HG03378 (cell line): ENCODE results near the gene STK40.
A peak's percentile ranks its signal among the peaks of the same experiment; 100 is the strongest.

Experiments used
- ATAC-seq: cut with Tn5 transposase; IDR thresholded peaks from one replicate; pipeline ENCODE4 v1.9.1; 2021; ENCODE audit warnings: mild to moderate bottlenecking, moderate library complexity; ENCODE audit not compliant: unreplicated experiment

Gene STK40

DNA sequence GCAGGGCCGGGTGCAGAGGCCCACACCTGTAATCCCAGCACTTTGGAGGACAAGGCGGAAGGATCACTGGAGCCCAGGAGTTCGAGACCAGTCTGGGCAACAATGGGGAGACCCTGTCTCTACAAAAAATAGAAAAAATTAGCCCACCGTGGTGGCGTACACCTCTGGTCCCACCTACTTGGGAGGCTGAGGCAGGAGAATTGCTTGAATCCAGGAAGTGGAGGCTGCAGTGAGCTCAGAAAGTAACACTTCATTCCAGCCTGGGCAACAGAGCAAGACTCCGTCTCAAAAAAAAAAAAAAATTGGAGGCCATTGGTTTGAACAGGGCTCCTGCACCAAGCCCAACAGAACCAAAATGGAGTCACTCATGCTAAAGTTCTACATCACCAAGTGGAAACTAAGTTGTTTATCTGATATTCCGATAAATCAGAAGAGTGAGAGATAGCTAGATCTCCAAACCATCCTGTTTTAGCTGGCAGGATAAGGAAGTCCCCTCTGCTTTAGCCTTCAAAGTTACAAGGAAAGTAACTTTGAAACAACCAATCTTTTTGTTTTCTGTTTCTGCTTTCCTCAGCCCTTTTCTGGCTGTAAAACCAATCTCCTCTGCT, 12.8 kb upstream of the STK40 start:
- no peak for ATAC-seq

GRCh38 chr1:36397378-36398230, 11.9 kb upstream of the STK40 start, which contains the start of gene LSM10:
TSS of gene LSM10 (minus strand) at chr1:36397908. CDS start at chr1:36394129, 3,779 bp downstream.
- ATAC-seq = peak; percentile 67

GRCh38 chr1:36397083-36397377, 11.3 kb upstream of the STK40 start:
- ATAC-seq = peak; percentile 24

- no peak for ATAC-seq
Observed at GRCh38 chr1:36396359-36396758, 10.6 kb upstream of the STK40 start.

DNA sequence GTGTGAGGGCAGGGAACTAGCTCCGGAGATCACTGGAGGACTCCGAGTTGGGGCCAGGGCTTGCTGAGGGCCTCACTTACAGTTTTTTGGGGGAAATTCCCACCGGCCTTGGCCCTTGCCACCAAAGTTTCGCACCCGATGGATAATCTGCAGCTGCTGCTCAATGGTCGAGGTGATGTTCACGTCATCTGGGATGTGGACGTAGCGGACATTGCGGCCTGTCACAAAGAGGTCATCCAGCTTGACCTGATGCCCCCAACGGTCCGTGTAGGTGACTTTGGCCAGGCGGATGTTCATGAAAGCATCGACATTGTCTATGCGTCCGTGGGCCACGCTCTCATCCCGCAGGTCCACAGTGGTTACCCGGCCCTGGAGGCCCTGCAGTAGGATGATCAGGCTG, 8.0 kb upstream of the STK40 start:
- no peak for ATAC-seq

GRCh38 chr1:36392836-36393235, 7.1 kb upstream of the STK40 start:
- ATAC-seq = no peak

DNA sequence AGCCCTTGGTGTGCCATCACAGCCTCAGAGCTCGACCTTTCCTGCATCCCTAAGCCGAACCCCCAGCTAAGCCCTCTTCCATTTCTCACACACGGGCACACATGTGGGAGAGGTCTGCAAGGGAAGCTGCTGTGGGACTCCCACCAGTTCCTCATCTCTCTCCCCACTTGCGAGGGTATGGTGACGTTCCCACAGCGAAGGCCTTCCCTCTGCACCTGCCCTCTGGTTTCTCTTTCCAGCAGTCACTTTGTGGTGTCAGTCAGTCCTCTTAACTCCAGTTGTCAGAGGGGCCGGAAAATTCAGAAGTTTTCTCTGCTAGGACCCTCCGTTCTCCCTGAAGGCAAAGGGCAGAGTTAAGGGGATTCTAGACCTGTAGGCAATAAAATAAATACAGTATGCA, 5.5 kb upstream of the STK40 start:
- ATAC-seq = no peak

GRCh38 chr1:36390411-36390810, 4.7 kb upstream of the STK40 start:
- no peak for ATAC-seq

DNA sequence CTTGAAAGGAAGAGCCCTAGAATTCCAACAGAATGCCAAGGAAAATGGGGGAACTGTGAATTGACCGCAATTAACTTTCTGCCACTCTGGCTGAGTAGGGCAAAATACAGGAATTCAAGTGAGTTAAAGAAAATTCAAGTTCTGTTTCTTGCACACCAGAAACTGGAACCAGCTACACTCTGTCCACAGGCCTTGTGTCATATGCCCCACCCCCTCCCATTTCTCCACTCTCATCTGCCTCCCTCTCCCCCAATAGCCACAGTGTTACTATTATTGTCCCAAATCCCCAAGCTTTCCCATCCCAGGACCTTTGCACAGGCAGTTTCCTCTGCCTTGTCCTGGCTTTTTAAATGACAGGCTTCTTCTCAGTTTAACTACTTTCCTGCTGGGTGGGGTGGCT, 4.3 kb upstream of the STK40 start:
- ATAC-seq = no peak

GRCh38 chr1:36389261-36389660, 3.5 kb upstream of the STK40 start:
- ATAC-seq = no peak

DNA sequence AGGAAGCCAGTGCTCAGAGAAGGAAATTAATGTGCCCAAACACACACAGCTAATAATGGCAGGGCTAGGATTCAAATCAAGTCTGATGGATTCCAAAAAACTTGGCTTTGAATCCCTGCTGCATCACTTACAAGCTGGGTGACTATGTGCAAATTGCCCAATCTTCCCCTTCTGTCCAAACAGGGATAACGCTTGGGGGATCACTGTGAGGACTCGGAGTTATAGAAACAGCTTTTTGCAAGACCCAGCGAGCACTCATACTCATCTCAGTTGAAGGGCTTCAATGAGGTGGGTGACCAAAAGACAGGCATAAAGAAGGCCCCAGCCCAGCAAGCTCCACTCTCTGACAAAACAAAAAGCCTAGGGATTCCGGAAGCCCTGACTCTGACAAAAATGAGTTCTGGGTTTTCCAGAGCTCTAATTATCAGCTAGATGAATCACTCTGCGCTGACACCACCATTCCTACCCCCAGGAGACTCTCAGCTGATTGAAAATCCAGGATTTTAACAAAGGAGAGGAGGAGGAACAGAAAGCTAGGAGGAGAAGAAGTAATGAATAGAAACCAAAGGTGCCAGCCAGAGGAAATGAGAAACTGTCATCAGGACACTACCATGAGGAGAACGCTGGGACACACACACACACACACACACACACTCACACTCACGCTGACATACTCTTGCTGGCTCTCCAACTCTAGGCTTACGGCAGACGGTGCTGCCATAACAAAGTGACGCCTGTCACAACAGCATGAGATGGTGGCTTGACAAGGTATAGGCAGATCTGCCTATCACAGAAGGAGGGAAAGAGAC, 1.6 kb upstream of the STK40 start:
- no peak for ATAC-seq

DNA sequence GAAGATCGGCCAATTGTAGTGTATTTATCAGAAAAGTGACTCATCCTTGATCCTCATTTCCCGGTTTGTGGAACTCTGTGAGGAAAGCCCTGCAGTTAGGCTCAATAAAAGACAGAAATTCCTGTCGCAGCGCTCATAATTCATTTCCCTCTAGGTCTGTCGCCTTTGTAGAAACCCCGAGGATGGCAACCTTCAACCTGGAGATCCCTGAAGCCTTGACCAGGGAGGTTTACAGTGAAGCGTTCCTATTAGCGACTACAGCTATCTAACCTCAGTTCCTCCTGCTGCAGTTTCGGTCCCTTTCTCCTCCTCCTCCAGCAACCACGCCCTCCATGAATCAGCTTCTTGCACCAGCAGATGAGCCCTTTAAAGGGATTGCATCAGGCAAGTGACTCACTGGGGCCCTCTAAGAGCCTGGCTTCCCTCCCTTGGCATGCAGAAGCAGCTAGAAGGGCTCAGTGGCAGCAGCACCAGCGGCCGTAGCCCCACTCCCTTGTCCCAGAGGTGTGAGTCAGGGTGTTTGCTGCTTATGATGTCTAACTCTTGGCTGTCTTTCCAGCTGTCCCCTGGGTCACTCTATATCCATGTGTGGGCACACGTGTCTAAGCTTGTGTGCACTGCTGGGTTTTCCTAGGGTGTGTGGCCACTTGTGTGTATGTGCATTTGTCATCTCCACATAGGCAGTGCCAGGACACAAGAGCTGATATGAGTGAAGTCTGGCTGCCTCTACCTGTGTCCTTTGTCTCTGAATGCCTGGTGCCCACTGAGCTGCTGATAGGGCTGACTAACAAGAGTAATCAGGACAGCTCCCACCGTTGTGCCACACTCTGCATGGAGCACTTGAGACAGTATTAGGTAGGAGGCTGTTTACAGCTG, 779 bp upstream of the STK40 start:
- ATAC-seq = peak; percentile 43

GRCh38 chr1:36384542-36385409, 948 bp downstream of the STK40 start:
- ATAC-seq = no peak

DNA sequence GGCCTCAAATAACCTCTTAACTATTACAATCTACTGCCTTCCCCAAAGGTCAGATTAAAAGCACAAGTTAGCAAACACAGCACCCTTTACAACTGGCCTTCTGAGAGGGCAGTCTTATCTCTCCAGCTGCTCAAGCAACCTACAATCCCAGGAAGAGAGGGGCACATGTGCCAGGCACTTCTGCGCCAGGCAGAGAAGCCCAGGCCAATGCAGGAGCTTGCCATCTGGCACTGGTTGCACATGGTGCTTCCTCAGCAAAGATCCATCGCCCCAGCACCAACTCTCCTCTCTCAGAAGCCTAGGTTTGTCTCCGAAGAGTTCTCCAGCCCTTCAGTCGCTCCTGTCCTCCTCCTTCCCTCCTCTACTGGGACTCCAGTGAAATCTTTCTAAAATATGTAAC, 2.5 kb downstream of the STK40 start:
- no peak for ATAC-seq

- ATAC-seq = no peak
Observed at GRCh38 chr1:36382669-36383068, 3.1 kb downstream of the STK40 start.

GRCh38 chr1:36382231-36382630, 3.5 kb downstream of the STK40 start:
- no peak for ATAC-seq

DNA sequence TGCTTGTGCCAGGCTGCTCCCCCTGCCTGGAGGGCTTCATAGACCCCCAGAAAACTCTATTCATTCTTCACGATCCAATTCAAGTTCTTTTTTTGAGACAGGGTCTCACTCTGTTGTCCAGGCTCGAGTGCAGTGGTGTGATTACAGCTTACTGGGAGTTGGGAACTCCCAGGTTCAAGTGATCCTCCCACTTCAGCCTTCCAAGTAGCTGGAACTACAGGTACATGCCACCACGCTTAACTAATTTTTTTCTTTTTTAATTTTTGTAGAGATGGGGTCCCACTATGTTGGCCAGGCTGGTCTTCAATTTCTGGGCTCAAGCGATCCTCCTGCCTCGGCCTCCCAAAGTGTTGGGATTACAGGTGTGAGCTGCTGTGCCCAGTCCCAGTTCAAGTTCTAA, 4.3 kb downstream of the STK40 start:
- no peak for ATAC-seq

DNA sequence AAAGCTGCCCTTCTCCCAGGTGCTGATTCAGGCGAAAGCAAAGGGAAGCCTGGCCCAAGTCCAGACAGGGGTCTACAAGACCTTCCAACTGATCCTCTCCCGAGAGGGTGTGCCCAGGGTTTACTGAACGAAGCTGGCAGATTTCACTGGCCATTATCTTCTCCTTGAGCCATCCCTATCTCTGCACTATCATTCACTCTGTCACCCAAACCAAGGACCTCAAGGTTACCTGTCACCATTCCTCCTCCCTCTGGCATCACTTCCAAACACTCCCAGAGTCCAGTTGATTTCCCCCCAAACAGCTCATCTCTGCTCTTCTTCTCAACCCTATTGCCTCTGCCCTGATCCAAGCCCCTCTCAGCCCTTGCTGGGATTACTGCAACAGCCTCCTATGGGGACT, 4.9 kb downstream of the STK40 start:
- no peak for ATAC-seq

DNA sequence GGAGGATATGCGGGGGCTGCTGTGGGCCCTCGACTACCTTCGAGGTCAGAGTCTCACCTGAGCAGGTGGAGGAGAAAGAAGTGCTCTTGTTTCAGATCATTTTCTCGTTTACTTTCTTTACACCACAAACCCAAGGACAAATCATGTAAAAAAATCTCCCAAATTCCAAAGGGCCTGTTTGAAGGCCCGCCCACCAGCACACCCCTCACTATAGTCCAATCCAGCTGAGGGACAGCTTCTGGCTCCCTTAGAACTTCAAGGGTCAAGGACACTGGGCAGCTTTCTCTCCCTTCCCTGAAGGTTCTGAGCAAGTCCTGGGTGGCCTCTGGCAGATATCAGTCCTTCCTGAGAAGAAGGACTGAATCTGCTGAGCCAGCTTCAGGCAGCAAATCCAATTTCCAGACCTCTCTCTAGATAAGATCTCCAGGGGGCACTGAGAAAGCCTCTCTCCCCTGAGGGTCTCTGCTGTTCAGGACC, 5.5 kb downstream of the STK40 start:
- ATAC-seq = no peak
